ENCODE data around the gene MTUS2.
A peak's percentile ranks its signal among the peaks of the same experiment; 100 is the strongest.

Gene MTUS2

DNA sequence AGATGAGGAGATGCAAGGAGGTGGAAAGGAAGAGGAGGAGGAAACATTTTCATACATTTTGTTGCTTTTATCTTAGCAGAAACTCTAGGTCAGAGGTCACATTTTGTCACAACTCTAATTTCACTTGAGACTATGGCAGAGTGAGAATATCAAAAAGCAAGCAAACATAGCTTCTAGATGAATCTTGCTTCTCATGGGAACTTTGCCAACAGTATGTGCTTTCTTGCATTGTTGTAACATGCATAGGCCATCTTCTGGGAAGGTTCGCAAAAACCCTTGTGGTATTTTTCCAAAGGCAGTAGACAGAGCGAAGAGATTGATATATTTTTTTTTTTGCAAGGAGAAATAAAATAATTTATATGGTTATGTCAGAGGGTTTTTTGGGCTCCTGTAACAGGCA lies 291.3 kb downstream of the MTUS2 start:
- no peak for DNase-seq (ENCODE audit: low spot score)
- TF ChIP-seq, protein P1, sequence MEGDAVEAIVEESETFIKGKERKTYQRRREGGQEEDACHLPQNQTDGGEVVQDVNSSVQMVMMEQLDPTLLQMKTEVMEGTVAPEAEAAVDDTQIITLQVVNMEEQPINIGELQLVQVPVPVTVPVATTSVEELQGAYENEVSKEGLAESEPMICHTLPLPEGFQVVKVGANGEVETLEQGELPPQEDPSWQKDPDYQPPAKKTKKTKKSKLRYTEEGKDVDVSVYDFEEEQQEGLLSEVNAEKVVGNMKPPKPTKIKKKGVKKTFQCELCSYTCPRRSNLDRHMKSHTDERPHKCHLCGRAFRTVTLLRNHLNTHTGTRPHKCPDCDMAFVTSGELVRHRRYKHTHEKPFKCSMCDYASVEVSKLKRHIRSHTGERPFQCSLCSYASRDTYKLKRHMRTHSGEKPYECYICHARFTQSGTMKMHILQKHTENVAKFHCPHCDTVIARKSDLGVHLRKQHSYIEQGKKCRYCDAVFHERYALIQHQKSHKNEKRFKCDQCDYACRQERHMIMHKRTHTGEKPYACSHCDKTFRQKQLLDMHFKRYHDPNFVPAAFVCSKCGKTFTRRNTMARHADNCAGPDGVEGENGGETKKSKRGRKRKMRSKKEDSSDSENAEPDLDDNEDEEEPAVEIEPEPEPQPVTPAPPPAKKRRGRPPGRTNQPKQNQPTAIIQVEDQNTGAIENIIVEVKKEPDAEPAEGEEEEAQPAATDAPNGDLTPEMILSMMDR (IDR thresholded peaks at IDR 0.05; ENCODE audit: extremely low read depth, missing control alignments), result no peak

DNA sequence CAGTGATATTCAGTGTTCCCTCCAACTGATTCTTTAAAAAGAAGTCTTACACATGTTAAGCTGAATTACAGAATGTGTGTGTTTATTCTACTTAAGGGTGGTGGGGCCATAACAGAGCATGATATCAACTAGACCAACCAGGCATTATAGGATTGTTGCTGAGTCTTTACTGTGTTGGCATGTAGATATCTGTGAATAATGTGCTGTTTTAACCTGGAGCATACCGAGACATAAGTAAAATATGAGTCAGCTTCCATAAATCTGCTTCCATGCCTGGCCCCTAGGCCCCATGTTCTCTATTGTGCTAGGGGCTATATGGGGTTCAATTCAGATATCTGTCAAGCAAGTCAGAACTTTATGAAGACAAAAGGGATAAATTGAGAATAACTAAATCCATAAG lies 295.7 kb downstream of the MTUS2 start:
- DNase-seq (ENCODE audit: low spot score), result no peak
- TF ChIP-seq, protein P1 (IDR thresholded peaks at IDR 0.05; ENCODE audit: extremely low read depth, missing control alignments), result no peak

DNA sequence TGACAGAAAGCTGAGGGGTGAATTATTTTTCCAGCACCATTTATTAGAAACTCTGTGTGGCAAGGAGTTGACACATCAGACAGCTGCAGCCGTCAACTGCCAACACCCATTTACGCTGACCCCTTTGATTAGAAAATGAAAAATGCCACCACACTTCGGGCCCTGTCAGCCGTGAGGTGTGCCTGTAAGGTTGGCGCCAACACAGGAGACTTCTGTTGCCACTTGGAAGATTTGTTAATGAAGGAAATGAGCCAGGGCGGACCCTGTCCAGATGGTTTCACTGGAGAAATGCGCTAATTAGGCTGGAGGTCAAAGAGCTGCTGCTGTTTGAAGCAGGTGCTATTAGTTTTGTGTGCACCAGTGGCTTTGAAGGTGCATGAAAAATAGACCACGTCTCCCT lies 297.5 kb downstream of the MTUS2 start:
- TF ChIP-seq, protein P1 (IDR thresholded peaks at IDR 0.05; ENCODE audit: extremely low read depth, missing control alignments), result no peak
- no peak for DNase-seq (ENCODE audit: low spot score)

DNA sequence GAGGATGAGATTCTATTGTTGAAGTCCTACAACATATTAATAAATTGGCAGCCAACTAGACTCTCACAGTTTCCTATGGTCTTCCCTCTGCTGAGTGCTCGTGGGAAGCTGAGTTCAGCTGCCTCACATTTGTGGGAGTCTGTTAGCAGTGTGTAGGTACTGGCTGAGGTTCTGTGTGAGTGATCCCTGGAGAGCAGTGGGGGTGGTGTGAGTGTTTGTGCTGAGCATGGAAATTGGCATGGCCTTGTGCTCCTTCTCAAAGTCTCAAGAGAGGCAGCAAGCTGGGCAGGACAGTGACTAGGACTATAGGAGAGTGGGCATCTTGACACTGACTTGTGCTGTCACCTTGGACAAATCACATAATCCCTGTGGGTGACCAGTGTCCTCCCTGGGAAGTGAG lies 298.3 kb downstream of the MTUS2 start:
- DNase-seq (ENCODE audit: low spot score), result no peak
- TF ChIP-seq, protein P1 (IDR thresholded peaks at IDR 0.05; ENCODE audit: extremely low read depth, missing control alignments), result no peak

DNA sequence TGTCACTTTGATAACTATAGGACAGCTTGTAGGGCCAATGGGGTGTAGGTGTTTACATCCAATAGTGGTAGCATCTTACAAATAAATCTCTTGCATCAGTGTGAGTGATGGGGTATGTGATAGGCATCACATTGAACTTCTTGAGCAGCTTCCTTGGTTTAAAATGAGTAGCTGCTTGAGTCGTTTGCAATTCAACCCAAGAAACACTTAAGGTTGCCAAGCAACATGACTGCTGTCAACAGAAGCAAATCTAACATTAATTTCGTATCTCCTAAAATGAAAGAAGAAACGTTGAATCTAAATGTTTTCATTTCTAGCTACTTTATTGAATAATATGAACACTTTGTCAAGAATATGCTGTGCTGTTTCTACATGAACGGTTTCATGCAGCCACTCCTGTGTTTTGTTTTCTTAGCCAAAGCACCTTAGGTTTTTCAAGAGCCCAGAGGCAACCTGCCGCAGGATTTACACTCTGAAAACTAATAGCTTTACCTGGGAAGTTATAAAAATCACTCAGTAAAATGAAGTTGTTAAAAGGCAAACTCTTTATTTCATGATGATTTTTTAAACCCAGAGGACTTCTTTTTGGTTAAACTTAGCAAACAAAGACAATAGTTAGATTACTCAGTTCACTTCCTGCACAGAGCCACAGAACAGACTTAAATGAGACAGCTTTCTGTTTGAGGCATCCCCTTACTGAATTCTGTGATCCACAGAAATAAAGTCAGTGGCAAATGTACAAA lies 305.2 kb downstream of the MTUS2 start:
- peak; percentile 28 for DNase-seq (ENCODE audit: low spot score)
- TF ChIP-seq, protein P1 (IDR thresholded peaks at IDR 0.05; ENCODE audit: extremely low read depth, missing control alignments), result no peak

DNA sequence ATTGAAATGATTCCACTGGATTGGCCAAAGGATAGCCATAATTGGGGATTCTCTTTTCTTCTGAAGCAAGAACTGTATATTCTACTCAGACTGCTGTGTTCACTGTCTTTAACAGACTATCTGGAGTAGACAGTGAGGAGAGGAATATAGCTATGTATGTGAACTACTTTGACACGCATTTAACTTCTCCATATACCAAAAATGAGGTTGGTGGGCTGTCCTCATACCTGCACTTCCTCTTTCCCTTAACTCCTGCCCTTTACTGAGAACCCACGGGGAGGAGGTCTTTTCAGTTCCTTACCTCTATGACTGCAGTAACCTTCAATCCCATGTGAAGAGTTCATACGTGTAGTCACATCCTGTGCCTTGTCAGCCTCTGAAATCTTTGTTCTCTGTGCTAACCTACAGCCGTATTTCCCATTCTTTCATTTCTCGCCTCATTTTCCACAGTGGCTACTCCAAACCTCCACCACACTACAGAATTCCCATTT lies 305.8 kb downstream of the MTUS2 start:
- TF ChIP-seq, protein P1 (IDR thresholded peaks at IDR 0.05; ENCODE audit: extremely low read depth, missing control alignments), result no peak
- DNase-seq (ENCODE audit: low spot score), result peak; percentile 35

DNA sequence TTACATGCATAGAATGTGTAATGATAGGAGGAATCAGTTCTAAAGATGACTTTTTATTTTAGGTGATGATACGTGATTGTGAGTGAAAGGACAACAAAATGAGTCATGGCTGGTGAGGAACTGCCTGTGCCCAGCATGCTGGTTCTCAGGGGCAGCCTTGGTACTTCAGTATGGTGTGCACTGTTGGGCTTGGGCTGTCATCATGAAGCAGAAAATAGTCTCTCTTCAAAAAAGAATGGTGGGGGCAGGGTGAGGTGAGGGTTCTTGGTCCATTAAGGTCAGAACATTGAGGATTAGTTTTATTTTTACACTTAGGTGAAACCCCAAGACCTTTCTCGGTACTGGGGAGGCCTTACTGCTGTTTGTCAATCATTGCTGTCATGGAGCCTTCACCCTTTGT lies 309.5 kb downstream of the MTUS2 start:
- DNase-seq (ENCODE audit: low spot score), result no peak
- TF ChIP-seq, protein P1 (IDR thresholded peaks at IDR 0.05; ENCODE audit: extremely low read depth, missing control alignments), result no peak
